Endothelial cell of umbilical vein (primary cell): ENCODE results near the gene HCFC1. TPM values are rescaled to one million over a fixed set of nuclear protein-coding genes. Genes with fewer than 3 reads are reported as not detected.

ENCODE experiments used
- BruUV-seq: library from RNA; stranded (reverse); fragments of 400-500 nt; replicated peaks from 2 replicates; lab custom pipeline; 2021; lab: Mats Ljungman, UMichigan
- CTCF ChIA-PET: fragments of 300-600, 350-600 bp; sonication (Branson Sonifier 250); formaldehyde crosslinking; loops from one replicate; lab custom pipeline; 2021; ENCODE audit warnings: antibody characterized with exemption, inconsistent platforms; lab: Charles Lee
- POLR2A ChIA-PET: fragments of 300-600, 350-600 bp; sonication (Branson Sonifier 250); formaldehyde crosslinking; loops from one replicate; lab custom pipeline; 2021; ENCODE audit warnings: antibody characterized with exemption, inconsistent platforms; lab: Charles Lee
- DNase-seq: peaks from one replicate; pipeline ENCODE4 v3.0.0-alpha.2; 2011; ENCODE audit warnings: low read depth, low spot score
- FAIRE-seq: peaks from 2 replicates; lab custom pipeline; 2011; peaks lifted over from hg19 to GRCh38; lab: Jason Lieb, UNC
- H2AFZ ChIP-seq: 2 replicates; pipeline ENCODE4 v1.6.0; 2012; ENCODE audit warnings: low read depth, low read length, control low read depth, inconsistent platforms
- H3K27ac ChIP-seq: 2 replicates; pipeline ENCODE4 v1.5.1; 2011; ENCODE audit warnings: low read depth, mild to moderate bottlenecking, control low read depth, low read length, moderate library complexity; ENCODE audit not compliant: insufficient read depth
- H3K27me3 ChIP-seq, 2 experiments: 2 replicates each; pipeline versions ENCODE4 v1.6.0 to v1.6.1; 2011; ENCODE audit warnings: low read length in 2 of 2, mixed read lengths in 1 of 2; ENCODE audit not compliant: control insufficient read depth in 2 of 2, insufficient read depth in 2 of 2
- H3K36me3 ChIP-seq, 2 experiments: 2 replicates in 1 of 2; 3 replicates in 1 of 2; pipeline ENCODE4 v1.5.1; 2011; ENCODE audit warnings: low read length in 2 of 2, mild to moderate bottlenecking in 1 of 2, moderate library complexity in 1 of 2; ENCODE audit not compliant: control insufficient read depth in 2 of 2, insufficient read depth in 2 of 2; ENCODE audit errors: extremely low read depth in 1 of 2
- H3K4me1 ChIP-seq: 3 replicates; pipeline ENCODE4 v1.5.1; 2011; ENCODE audit warnings: mild to moderate bottlenecking, low read length; ENCODE audit not compliant: control insufficient read depth, insufficient read depth; ENCODE audit errors: extremely low read depth
- H3K4me2 ChIP-seq: 2 replicates; pipeline ENCODE4 v1.6.1; 2011; ENCODE audit warnings: low read length, control low read depth, mixed read lengths; ENCODE audit not compliant: insufficient read depth
- H3K4me3 ChIP-seq, 3 experiments: fragments of 200-600 bp in 1 of 3; sonication (generic), shearing (Covaris generic) in 1 of 3; replicated peaks in 1 of 3; 2 replicates each; pipeline ENCODE4 v1.5.1; 2011 to 2016; ENCODE audit warnings: control low read depth in 3 of 3, low read length in 3 of 3, mild to moderate bottlenecking in 2 of 3, inconsistent platforms in 1 of 3, low read depth in 1 of 3, moderate library complexity in 1 of 3; ENCODE audit not compliant: insufficient read depth in 1 of 3
- H3K79me2 ChIP-seq: 2 replicates; pipeline ENCODE4 v1.6.0; 2012; ENCODE audit warnings: low read length, inconsistent platforms; ENCODE audit not compliant: control insufficient read depth, insufficient read depth
- H3K9ac ChIP-seq: replicated peaks from 2 replicates; pipeline ENCODE3; 2011; ENCODE audit warnings: low read length, control low read depth; ENCODE audit not compliant: insufficient read depth; ENCODE audit errors: extremely low read depth
- H3K9me1 ChIP-seq: replicated peaks from 3 replicates; pipeline ENCODE4 v1.6.0; 2011; ENCODE audit warnings: mild to moderate bottlenecking, low read length; ENCODE audit not compliant: control insufficient read depth, insufficient read depth; ENCODE audit errors: extremely low read depth
- H3K9me3 ChIP-seq: replicated peaks from 2 replicates; pipeline ENCODE4 v1.5.1; 2012; ENCODE audit warnings: low read length, inconsistent platforms; ENCODE audit not compliant: control insufficient read depth, insufficient read depth
- H4K20me1 ChIP-seq: replicated peaks from 2 replicates; pipeline ENCODE3; 2011; ENCODE audit warnings: mild to moderate bottlenecking, low read length; ENCODE audit not compliant: control insufficient read depth, insufficient read depth; ENCODE audit errors: extremely low read depth
- EZH2 ChIP-seq: IDR thresholded peaks from 2 replicates; pipeline ENCODE4 v1.6.1; 2012; ENCODE audit warnings: borderline replicate concordance, low read depth, mild to moderate bottlenecking, moderate library complexity, low read length, inconsistent platforms; ENCODE audit not compliant: severe bottlenecking
- FOS ChIP-seq: IDR thresholded peaks from 2 replicates; pipeline ENCODE4 v1.6.1; 2011; ENCODE audit warnings: mild to moderate bottlenecking, low read length, moderate library complexity, borderline replicate concordance; ENCODE audit not compliant: insufficient read depth
- GATA2 ChIP-seq: IDR thresholded peaks from 2 replicates; pipeline ENCODE4 v1.7.0; 2011; ENCODE audit warnings: low read depth, mild to moderate bottlenecking, moderate library complexity, mixed read lengths, low read length; ENCODE audit not compliant: insufficient read length, insufficient read depth
- JUN ChIP-seq: IDR thresholded peaks from 2 replicates; pipeline ENCODE4 v1.6.1; 2011; ENCODE audit warnings: borderline replicate concordance, low read depth; ENCODE audit not compliant: insufficient read length, insufficient read depth
- MYC ChIP-seq: IDR thresholded peaks from one replicate; pipeline ENCODE4 v1.6.1; 2011; ENCODE audit warnings: mild to moderate bottlenecking, low read depth, low read length
- POLR2A ChIP-seq: IDR thresholded peaks from 2 replicates; pipeline ENCODE4 v1.6.1; 2012; ENCODE audit warnings: low read depth, mild to moderate bottlenecking, control low read depth, low read length
- POLR2AphosphoS5 ChIP-seq: IDR thresholded peaks from 2 replicates; pipeline ENCODE4 v1.6.1; 2012; ENCODE audit warnings: low read depth, mild to moderate bottlenecking, control low read depth, low read length, moderate library complexity; ENCODE audit not compliant: insufficient read depth
- dilution Hi-C: fragments of 300-500 bp; cut with MboI; formaldehyde crosslinking; loops from one replicate; pipeline ENCODE4 v1.15.0; 2019; ENCODE audit warnings: low sequenced_read_pairs; ENCODE audit not compliant: extremely low pct_ligation_motif_present
- intact Hi-C: fragments of 100-400 bp; cut with micrococcal nuclease; formaldehyde crosslinking; loops from one replicate; pipeline ENCODE4 v1.10.0; 2022
- polyA plus RNA-seq, 4 experiments: library from polyadenylated mRNA; depleted of rRNA in 3 of 4; stranded (reverse) in 3 of 4; unstranded in 1 of 4; fragments of >200 nt; gene quantifications; 2 replicates each; pipeline versions ENCODE4 v1.2.1 to v1.2.3, GENCODE V29; 2011 to 2012; ENCODE audit warnings: missing spikeins in 1 of 4
- total RNA-seq: library from RNA; stranded (reverse); gene quantifications from 2 replicates; pipeline ENCODE4 v1.2.3, GENCODE V29; 2021
- TF ChIP-seq, protein P1 (sequence below), 2 donors: IDR thresholded peaks; 1 replicate in 1 of 2; 2 replicates in 1 of 2; pipeline ENCODE4 v1.5.1; 2011; ENCODE audit warnings: low read length in 2 of 2, mild to moderate bottlenecking in 2 of 2, moderate library complexity in 2 of 2, control low read depth in 1 of 2, inconsistent platforms in 1 of 2, low read depth in 1 of 2; ENCODE audit not compliant: insufficient read depth in 1 of 2; ENCODE audit errors: extremely low read depth in 1 of 2
- TF ChIP-seq, protein P2 (sequence below): IDR thresholded peaks from 2 replicates; pipeline ENCODE4 v1.6.1; 2011; ENCODE audit not compliant: insufficient read depth, insufficient read length

HCFC1 gene
- total and polyA plus RNA-seq, 2 donors (not counting 3 experiments of a cell fraction or from before 2014, with no cell fraction given) = 15.9 to 85.9 TPM

DNA sequence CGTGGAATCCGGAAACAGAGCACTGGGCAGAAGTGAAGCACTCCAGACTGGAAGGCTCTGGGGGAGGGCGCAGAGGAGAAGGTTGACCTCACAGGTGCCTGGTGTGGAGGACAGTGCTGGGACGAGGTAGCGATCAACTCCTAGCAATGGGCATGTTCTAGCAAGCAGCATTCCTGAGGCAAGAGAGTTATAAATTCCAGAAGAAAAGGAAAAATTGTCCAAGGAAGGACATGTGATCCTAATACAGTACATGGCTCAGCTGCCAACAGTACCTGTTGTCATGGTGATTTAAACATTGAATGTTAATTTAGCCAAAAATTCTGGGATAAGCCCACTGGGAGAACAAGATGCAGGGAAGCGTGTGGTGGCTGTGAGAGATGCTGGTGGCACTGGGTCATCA, 53.7 kb downstream of the HCFC1 start:
- Histone ChIP-seq H2AFZ (no peak overlapping the region), H3K4me1 (peaks cover 7% of the 10 kb centered on the region), H3K27ac (no peak overlapping the region), H3K9me3 (no peaks in the 10 kb centered on the region), H3K9ac (no peak overlapping the region), H3K9me1 (no peaks in the 10 kb centered on the region), H3K36me3 (peaks cover 0 to 3% of the 10 kb centered on the region in 2 experiments), H3K4me3 (no peak overlapping the region), H3K27me3 (no peaks in the 10 kb centered on the region), H4K20me1 (no peaks in the 10 kb centered on the region), H3K79me2 (no peaks in the 10 kb centered on the region), H3K4me2 (no peak overlapping the region)
- dilution Hi-C loops = no loop called here
- ChIA-PET POLR2A (no interaction called here), CTCF (interaction anchor here (1.4 kb wide), 1 partner anchor 30 kb away, joined by 5 read pairs; no protein-coding TSS in a partner anchor)
- DNase-seq = no peak
- no peak for FAIRE-seq
- no TSS peak for BruUV-seq
- intact Hi-C loops = no loop called here
- TF ChIP-seq, protein P1, sequence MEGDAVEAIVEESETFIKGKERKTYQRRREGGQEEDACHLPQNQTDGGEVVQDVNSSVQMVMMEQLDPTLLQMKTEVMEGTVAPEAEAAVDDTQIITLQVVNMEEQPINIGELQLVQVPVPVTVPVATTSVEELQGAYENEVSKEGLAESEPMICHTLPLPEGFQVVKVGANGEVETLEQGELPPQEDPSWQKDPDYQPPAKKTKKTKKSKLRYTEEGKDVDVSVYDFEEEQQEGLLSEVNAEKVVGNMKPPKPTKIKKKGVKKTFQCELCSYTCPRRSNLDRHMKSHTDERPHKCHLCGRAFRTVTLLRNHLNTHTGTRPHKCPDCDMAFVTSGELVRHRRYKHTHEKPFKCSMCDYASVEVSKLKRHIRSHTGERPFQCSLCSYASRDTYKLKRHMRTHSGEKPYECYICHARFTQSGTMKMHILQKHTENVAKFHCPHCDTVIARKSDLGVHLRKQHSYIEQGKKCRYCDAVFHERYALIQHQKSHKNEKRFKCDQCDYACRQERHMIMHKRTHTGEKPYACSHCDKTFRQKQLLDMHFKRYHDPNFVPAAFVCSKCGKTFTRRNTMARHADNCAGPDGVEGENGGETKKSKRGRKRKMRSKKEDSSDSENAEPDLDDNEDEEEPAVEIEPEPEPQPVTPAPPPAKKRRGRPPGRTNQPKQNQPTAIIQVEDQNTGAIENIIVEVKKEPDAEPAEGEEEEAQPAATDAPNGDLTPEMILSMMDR (IDR thresholded peaks at IDR 0.05; ENCODE audit: extremely low read depth in 1 of 2, insufficient read depth in 1 of 2, low read depth in 1 of 2, low read length in 2 of 2) = no peak
- TF ChIP-seq GATA2 (no peak), FOS (no peak), JUN (no peak), EZH2 (no peak), POLR2A (no peak), POLR2AphosphoS5 (no peak), MYC (no peak)
- TF ChIP-seq, protein P2, sequence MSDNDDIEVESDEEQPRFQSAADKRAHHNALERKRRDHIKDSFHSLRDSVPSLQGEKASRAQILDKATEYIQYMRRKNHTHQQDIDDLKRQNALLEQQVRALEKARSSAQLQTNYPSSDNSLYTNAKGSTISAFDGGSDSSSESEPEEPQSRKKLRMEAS = no peak
